ENCODE data around the gene CD34.

DNA sequence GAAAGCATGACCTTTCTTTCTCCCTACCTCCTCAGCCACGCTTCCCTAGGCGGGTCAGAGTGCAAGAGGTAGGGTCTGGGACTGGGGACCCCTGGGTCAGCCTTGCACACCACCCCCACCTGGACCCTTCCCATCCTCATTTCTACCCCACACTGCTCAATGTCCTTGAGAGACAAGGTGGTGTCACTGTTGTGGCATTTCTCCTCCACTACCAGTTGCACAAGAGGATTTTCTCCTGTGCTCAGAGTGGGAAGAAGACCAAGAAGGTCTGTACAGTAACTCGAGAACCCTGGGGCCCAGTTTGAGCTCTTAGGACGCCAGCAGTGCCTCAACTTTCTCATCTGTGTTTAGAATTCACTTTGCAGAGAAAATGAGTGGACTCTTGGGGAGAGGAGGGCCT, 49.4 kb upstream of the CD34 start:
- TF ChIP-seq, protein P1, sequence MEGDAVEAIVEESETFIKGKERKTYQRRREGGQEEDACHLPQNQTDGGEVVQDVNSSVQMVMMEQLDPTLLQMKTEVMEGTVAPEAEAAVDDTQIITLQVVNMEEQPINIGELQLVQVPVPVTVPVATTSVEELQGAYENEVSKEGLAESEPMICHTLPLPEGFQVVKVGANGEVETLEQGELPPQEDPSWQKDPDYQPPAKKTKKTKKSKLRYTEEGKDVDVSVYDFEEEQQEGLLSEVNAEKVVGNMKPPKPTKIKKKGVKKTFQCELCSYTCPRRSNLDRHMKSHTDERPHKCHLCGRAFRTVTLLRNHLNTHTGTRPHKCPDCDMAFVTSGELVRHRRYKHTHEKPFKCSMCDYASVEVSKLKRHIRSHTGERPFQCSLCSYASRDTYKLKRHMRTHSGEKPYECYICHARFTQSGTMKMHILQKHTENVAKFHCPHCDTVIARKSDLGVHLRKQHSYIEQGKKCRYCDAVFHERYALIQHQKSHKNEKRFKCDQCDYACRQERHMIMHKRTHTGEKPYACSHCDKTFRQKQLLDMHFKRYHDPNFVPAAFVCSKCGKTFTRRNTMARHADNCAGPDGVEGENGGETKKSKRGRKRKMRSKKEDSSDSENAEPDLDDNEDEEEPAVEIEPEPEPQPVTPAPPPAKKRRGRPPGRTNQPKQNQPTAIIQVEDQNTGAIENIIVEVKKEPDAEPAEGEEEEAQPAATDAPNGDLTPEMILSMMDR (IDR thresholded peaks at IDR 0.05; ENCODE audit: low read depth, low read length): no peak
- no peak for TF ChIP-seq EZH2phosphoT487 (IDR thresholded peaks at IDR 0.05; ENCODE audit: low read depth)
